GM19324 (cell line): ENCODE measurements around the gene HLCS.

Experiments used
- ATAC-seq: cut with Tn5 transposase; IDR thresholded peaks from one replicate; pipeline ENCODE4 v1.9.1; 2021; ENCODE audit warnings: mild to moderate bottlenecking, moderate library complexity; ENCODE audit not compliant: unreplicated experiment, low FRiP score

HLCS gene

DNA sequence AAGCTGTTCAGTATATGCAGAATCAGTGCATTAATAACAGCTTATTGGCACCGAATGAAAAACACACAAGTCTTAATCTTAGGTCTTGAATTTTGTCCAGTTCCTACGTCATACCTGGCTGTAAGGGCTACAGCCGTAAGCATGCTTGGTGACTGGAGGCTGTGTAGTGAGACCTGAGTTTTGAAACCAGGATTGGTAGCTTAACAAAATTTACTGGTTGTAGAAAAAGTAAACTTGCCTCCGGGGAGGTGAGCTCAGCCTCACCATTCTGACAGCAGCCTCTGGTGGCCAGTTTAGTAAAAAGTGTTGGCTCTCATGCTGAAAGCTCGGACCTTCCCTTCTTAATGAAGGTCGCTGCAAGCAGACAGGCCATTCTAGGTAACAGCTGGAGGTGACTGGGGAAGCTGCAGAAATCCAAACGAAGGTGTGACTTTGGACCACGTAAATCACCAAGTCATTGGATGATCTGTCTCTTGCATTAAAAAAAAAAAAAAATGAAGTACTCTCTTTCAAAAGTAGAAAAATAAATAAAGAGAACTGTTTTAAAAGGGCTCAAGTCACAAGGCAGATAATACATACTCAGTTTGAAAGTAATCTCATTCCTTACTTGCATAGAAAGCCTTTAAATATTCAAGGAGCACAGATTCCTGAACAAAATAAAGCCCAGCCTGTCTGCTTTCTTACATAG lies 48.9 kb downstream of the HLCS start:
- ATAC-seq: no peak

- ATAC-seq: no peak
Observed at GRCh38 chr21:36916718-36917117, 49.8 kb downstream of the HLCS start.

DNA sequence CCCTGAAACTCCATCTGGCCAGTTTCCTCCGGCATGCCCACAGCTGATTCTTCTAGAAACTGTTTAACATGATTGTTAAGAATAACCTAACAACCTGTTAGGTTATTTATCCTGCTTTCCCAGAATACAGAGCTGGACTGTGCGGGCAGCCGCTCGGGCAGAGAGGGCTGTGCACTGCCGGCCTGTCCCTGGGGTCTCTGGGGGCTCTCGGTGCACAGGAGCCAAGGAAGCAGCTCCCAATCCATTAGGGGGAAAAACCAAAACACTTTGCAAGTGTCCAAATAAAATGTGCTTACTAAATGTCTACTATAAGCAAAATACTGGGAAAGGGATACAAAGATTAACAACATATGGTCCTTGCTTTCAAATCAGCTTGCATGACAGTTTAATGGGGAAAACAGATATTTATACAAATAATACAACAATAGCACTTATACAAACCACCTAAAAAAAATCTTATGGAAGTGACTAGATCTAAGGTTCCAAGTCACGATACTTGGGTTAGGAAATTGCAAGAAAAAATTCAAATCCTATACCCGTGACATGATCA lies 50.7 kb downstream of the HLCS start:
- no peak for ATAC-seq

GRCh38 chr21:36915014-36915695 lies 51.3 kb downstream of the HLCS start:
- ATAC-seq: no peak

DNA sequence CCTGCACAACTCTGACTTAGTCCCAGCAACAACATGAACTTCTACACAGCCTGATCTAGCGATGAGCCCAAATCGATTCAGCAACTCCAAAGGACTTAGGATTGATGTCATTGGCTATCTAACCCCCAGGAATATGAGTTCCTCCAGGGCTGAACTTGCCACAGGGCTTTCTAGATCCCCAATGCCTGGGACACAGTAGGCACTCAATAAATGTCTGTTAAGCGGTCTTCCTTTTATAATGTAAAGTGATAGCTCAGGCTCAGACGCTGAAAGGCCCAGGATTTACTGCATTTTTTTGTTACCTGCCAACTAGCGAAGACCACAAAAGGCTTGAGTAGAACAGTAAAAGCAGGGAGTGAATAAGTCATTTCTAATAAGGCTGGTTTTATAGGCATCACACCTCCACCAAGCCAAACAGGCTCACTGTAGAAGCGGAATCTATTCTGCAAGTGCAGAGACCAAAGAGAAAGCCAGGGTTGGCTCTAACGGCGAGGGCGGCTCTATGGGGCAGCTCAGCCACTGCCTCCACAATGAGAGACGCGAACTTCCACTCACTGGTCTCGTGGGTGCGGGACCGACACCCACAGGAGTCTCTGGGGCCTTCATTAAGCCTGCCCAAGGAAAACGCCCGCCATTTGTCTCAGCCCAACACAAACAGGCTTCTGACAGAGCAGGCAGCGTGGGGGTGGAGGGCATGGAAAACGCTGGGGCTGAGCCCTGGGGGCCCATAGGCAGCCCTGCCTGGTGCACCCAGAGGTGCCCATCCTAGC lies 52.0 kb downstream of the HLCS start:
- no peak for ATAC-seq

DNA sequence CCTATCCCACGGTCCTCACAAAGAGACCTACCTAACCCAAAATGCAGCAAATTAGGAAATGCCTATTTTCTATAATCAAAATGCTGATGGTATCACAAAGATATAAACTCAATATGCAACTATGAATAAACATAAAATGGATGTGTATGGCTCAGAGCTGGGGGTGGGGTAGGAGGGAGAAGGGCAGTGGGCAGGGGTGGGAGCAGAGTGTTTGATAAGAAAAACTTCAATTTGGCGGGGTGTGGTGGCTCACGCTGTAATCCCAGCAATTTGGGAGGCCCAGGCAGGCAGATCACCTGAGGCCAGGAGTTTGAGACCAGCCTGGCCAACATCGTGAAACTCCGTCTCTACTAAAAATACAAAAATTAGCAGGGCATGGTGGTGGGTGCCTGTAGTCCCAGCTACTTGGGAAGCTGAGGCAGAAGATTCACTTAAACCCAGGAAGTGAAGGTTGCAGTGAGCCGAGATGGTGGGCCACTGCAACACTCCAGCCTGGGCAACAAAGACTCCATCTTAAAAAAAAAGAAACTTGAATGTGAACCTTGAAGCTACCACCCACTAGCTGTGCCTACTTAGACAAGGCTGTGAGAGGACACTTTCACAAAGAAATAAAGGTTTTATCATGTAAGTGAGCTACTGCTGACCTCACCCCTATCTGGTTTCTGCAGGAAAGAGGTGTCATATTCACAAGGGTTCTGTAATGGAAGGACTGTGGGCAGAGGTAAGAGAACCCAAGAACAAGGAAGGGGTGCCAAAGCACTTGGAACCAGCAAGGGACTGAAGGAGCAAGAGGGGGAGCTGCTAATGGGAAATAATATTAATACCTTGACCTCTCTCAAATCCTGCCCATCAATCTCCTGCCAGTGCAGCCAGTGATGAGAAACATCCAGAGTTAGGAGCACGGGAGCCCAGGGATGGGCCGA lies 53.0 kb downstream of the HLCS start:
- no peak for ATAC-seq

- ATAC-seq: no peak
Observed at GRCh38 chr21:36910581-36911307, 55.7 kb downstream of the HLCS start.

DNA sequence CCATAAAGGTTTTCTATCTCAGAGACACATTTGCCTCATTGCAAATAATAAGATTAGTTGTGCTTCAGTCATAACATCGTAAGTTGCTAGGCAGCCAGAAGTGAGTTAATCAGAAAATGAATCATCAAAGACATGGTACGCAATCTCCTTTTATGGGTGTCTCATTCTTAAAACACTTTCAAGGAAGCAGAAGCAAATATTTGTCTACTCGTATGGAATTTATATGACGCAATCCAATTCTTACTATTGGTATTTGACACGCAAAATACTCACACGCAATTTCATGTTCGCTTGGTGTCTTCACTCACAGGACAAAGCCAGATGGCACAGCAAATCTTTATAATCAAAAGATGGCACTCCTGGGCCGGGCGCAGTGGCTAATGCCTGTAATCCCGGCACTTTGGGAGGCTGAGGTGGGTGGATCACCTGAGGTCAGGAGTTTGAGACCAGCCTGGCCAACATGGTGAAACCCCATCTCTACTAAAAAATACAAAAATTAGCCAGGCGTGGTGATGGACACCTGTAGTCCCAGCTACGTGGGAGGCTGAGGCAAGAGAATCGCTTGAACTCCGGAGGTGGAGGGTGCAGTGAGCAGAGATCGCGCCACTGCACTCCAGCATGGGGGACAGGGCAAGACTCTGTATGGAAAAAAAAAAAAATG lies 56.4 kb downstream of the HLCS start:
- no peak for ATAC-seq

DNA sequence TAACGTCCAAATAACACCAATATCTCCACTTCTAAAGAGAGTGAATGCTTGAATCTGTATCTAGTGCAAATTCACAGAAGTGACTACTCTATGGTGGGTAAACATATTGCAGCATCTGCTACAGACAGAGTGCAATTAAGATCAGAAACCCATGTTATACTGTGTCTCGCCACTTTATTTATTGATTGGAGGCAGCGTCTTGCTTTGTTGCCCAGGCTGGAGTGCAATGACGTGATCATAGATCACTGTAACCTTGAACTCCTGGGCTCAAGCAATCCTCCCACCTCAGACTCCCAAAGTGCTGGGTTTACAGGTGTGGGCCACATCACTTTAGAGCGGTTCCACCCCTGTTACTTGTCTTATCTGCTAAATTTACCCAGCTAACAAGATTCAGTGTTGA lies 57.0 kb downstream of the HLCS start:
- ATAC-seq: no peak

DNA sequence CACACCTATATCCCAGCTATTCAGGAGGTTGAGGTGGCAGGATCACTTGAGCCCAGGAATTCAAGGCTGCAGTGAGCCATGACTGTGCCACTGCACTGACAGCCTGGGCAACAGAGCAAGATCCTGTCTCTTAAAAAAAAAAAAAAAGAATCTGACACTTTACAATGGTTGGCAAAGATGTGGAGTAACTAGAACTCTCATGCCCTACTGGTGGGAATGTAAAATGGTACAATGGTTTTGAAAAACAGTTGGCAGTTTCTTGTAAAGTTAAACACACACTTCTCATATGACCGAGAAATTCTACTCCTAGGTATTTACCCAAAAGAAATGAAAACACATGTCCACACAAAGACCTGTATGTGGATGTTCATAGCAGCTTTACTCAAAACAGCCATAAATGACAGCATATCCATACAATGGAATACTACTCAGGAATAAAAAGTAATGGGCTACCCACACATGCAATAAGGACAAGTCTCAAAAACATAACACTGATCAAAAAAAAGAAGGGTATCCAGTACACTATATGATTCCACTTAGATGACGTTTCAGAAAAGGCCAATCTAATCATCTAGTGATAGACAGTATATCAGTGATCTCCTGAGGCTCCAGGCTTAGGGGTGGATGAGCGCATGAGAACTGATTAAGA lies 58.1 kb downstream of the HLCS start:
- no peak for ATAC-seq

GRCh38 chr21:36904093-36904666 lies 62.3 kb downstream of the HLCS start:
- ATAC-seq: no peak

GRCh38 chr21:36902793-36903192 lies 63.7 kb downstream of the HLCS start:
- no peak for ATAC-seq

DNA sequence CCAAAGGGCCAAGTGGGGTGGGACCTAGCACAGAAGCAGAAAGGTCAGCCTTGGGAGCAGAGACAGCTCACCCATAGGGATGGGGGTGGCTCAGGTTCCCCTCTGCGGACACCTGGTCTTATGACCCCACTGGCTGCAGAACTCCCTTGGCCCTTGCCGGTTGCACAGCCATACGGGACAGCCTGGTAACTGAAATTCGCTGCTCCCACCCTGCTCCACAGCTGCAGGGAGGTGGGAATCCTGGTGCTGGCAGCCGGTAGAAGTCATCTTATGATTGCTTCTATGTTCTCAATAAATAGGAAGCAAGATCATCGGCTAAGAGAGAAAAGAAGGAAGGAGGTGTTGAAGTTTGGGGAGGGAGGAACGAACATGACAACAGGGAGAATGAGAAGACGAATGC lies 64.1 kb downstream of the HLCS start:
- no peak for ATAC-seq

- no peak for ATAC-seq
Observed at GRCh38 chr21:36901575-36901974, 64.9 kb downstream of the HLCS start.

GRCh38 chr21:36893581-36893980 lies 72.9 kb downstream of the HLCS start:
- ATAC-seq: no peak

DNA sequence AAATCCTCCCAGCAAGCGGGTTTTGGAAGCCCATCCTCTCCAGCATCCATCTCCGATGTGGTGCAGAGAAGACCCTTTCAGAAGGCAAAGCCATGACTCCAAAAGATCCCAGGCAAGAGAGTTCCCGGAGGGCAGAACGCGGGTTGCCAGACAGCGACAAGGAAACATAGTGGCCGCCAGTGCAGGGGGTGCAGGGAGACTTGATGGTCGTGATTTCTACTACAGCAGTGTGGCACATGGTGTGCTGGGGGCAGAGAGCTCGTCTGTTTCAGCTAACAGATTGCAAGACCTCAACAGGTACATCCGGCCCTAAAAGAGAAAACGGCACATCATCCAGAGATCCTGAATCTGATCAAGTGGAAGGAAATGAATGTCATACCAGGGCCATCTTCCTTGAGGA lies 74.3 kb downstream of the HLCS start:
- ATAC-seq: no peak

DNA sequence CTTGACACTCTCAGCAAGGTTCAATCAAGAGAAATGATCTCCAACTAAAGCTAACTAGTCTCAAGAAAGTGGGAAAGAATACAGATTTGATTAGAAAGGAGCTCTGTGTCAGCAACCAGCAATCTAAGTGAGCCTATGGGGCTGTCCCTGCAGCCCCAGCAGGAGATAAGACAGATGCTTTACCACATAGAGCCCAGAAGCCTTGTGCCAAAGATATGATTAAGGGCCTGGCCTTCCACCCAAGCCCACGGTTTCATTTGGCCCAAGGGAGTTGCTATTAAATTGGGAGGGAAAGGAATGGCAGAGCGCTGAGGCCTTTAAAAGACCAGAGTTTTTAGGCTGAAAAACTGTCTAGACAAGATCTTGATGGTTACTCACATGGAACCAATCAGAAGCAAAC lies 74.8 kb downstream of the HLCS start:
- no peak for ATAC-seq

- no peak for ATAC-seq
Observed at GRCh38 chr21:36891121-36891520, 75.3 kb downstream of the HLCS start.
